DMS114 treated with DMSO at 0.1 percent for 48 hours (cell line): Measurements from ENCODE around the gene CCDC141.

Experiments
- DNase-seq: peaks from one replicate; lab custom pipeline; 2025; ENCODE audit not compliant: unreplicated experiment; lab: John Stamatoyannopoulos, UW

Gene CCDC141

GRCh38 chr2:178978667-178979066 lies 71.3 kb downstream of the CCDC141 start:
- no peak for DNase-seq

- DNase-seq: no peak
Observed at GRCh38 chr2:178976351-178976750, 73.6 kb downstream of the CCDC141 start.

- no peak for DNase-seq
Observed at GRCh38 chr2:178962805-178963433, 87.0 kb downstream of the CCDC141 start.

- DNase-seq: no peak
Observed at GRCh38 chr2:178962152-178962551, 87.8 kb downstream of the CCDC141 start.

- DNase-seq: no peak
Observed at GRCh38 chr2:178954049-178954448, 95.9 kb downstream of the CCDC141 start.

- no peak for DNase-seq
Observed at GRCh38 chr2:178951266-178952006, 98.5 kb downstream of the CCDC141 start.

GRCh38 chr2:178949584-178949983 lies 100.4 kb downstream of the CCDC141 start:
- no peak for DNase-seq

GRCh38 chr2:178949151-178949550 lies 100.8 kb downstream of the CCDC141 start:
- DNase-seq: no peak

- no peak for DNase-seq
Observed at GRCh38 chr2:178947006-178947405, 102.9 kb downstream of the CCDC141 start.

- DNase-seq: no peak
Observed at GRCh38 chr2:178946494-178946893, 103.4 kb downstream of the CCDC141 start.

- no peak for DNase-seq
Observed at GRCh38 chr2:178943745-178944144, 106.2 kb downstream of the CCDC141 start.

- no peak for DNase-seq
Observed at GRCh38 chr2:178934571-178934970, 115.4 kb downstream of the CCDC141 start.

GRCh38 chr2:178933493-178933892 lies 116.4 kb downstream of the CCDC141 start:
- no peak for DNase-seq

- no peak for DNase-seq
Observed at GRCh38 chr2:178928077-178928476, 121.9 kb downstream of the CCDC141 start.

- DNase-seq: no peak
Observed at GRCh38 chr2:178927173-178927572, 122.8 kb downstream of the CCDC141 start.

- no peak for DNase-seq
Observed at GRCh38 chr2:178924817-178925216, 125.1 kb downstream of the CCDC141 start.

- DNase-seq: no peak
Observed at GRCh38 chr2:178923546-178923945, 126.4 kb downstream of the CCDC141 start.

GRCh38 chr2:178920916-178921513 lies 128.9 kb downstream of the CCDC141 start:
- DNase-seq: no peak

GRCh38 chr2:178917555-178917954 lies 132.4 kb downstream of the CCDC141 start:
- no peak for DNase-seq

GRCh38 chr2:178915423-178916173 lies 134.3 kb downstream of the CCDC141 start:
- DNase-seq: no peak

- peak; percentile 49 for DNase-seq
Observed at GRCh38 chr2:178914259-178914849, 135.6 kb downstream of the CCDC141 start.
